Colon (tissue), 2 donors: ENCODE results near the gene PBX4.
"Not testable (repeated sequence)": the region's sequence is repeated elsewhere in the genome, so short reads cannot be mapped to it uniquely, and the experiment has no call there.

Experiments used
- FAIRE-seq: peaks from 2 replicates; lab custom pipeline; 2012; peaks lifted over from hg19 to GRCh38; lab: Jason Lieb, UNC
- donor health status: control.
- donor health status: control.

PBX4 gene, protein sequence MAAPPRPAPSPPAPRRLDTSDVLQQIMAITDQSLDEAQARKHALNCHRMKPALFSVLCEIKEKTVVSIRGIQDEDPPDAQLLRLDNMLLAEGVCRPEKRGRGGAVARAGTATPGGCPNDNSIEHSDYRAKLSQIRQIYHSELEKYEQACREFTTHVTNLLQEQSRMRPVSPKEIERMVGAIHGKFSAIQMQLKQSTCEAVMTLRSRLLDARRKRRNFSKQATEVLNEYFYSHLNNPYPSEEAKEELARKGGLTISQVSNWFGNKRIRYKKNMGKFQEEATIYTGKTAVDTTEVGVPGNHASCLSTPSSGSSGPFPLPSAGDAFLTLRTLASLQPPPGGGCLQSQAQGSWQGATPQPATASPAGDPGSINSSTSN

DNA sequence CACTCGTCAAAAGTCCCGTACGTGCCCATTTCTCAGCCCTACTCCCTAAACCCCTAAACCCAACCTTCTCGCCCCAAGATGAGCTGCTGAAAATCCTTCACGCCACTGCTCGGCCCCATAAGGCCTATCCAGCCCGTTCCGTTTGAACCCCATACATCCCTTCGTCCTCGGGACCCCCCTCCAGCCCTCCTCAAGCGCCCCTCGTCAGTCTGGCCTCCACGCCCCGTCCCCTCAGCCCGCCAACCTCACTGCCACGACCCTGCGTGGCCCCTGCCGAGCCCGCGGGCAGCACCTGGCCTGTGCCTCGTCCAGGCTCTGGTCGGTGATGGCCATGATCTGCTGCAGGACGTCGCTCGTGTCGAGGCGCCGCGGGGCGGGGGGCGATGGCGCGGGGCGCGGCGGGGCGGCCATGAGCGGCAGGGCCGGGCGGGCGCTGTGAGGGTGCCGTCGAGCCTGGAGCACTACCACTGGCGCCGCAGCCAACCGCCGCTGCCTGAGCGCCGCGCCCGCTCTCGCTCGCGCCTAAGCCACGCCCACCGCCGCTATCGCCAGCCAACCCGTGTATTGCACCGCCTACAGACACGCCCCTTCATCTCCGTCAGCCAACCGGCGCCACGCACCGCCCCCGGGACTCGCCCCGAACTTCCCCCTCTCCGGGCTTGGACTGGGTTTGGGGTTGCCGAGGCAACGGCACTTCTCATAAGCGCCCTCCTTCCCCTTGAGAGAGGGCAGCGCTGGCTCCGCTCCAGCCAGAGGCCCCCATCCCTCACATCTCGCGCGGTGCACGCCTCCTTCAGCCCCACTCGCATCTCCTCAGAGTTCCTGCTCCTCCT is at the start of gene PBX4:
TSS of gene PBX4 (minus strand) at position 469 of the 833 bp plus-strand sequence. CDS start at position 411, 58 bp downstream.
- no peak for FAIRE-seq

DNA sequence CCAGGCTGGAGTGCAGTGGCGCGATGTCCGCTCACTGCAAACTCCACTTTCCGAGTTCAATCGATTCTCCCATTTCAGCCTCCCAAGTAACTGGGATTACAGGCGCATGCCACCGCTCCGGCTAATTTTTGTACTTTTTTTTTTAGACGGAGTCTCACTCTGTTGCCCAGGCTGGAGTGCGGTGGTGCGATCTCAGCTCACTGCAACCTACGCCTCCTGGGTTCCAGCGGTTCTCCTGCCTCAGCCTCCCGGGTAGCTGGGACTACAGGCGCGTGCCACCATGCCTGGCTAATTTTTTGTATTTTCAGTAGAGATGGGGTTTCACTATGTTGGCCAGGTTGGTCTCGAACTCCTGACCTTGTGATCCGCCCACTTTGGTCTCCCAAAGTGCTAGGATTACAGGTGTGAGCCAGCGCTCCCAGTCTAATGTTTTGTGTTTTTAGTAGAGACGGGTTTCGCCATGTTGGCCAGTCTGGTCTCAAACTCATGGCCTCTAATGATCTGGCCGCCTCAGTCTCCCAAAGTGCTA is 47.0 kb upstream of the PBX4 start:
- not testable (repeated sequence) for FAIRE-seq

DNA sequence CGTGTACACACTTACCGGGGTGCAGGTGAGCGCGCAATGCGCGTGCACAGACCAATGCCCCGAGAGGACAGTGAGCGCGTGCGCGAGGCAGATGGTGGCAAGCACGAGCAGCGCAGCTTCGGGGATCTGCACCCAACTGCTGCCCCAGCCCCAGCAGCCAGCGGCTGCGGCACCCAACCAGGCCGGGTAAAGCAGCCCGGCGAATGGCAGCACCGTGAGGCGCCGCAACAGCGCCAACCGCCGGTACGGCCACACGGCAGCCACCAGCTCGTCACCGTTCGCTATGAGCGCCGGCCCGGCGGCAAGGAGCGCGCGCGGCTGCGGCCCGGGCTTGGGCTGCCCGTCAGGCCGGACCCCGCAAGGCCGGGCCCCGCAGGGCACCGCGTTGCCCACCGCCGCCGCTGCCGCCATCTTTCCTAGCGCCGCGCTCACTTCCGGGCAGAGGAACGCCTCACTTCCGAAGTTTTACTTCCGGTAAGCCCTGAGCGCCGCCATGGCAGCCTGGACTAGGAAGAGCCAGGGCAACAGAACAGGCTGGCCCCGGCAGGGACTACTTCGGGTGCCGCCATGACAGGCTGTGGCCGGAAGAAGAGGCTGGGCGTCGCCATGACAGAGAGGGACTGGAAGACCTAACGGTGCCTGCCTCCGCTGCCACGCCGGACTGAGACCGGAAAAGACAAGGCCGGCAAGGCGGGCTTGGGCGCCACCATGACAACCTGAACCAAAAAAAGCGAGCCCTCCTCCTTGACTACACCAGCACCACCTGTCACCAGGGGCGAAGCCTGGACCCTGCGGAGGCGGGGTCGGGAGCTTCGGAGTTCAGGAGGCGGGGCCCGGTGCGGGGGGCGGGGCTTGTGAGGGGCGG is 45.0 kb upstream of the PBX4 start, which contains the start of gene ATP13A1:
TSS of gene ATP13A1 (minus strand) at position 421 of the 865 bp plus-strand sequence. CDS start at position 411, 10 bp downstream.
- FAIRE-seq: no peak

DNA sequence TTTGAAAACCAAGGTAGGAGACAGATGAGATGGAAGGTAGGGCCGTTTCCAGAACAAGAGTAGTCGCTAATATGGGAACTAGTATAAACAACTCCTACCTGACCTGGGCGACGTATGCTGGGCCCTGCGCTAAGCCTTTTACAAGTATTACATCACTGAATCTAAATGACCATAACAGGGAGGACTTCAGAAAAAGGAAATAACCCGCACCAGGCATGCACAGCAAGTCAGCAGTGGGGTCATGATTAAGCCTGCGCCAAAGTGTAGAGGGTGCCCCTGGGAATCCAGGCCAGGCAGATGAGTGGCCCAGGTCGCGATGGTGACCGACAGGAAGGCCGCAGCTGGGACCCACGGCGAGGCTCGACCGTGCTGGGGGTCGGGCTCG is 44.4 kb upstream of the PBX4 start:
- FAIRE-seq: no peak

DNA sequence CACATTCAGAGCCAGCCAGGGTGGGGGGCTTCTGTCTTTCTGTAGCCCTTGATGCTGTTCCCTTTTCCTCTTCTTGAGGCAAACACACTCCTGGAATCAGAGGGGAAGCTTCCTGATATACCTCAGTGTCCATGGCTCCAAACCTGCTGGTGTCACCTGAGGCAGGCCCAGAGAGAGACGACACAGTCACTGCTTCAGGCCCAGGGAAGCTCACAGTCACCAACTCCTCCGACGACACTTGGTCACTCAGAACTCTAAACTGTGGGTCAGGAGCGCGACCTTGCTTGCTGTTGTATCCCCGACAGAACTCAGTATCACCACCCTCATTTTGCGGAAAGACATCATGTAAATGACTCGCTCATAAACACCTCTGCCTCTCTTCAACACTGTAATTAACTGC is 43.9 kb upstream of the PBX4 start:
- FAIRE-seq: no peak

DNA sequence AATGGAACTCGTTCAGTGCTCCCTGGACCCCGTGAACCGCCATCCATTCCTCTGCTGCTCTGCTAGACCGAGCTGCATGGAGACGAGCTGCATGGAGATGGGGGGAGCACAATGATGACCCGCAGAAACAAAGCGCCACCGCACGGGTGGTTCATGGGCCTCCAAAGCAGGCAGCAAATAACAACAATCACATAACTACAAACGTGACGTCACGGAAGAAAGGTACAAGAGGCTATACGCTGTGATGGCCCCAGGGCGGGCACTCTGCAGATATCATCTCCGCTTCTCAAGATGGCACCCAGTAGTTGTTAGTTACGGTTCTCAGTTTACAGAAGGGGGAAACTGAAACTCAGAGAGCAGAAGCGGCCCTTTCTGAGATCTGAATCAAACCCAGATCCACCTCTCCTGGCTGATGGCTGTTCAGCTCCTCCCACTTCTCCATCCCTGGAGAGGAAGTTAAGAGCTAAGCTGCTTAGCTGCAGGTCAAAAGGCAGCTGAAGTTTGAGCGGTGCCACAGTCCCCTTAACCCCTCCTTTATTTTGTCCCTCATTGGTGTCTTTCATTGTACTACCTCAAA is 43.3 kb upstream of the PBX4 start:
- FAIRE-seq: no peak

DNA sequence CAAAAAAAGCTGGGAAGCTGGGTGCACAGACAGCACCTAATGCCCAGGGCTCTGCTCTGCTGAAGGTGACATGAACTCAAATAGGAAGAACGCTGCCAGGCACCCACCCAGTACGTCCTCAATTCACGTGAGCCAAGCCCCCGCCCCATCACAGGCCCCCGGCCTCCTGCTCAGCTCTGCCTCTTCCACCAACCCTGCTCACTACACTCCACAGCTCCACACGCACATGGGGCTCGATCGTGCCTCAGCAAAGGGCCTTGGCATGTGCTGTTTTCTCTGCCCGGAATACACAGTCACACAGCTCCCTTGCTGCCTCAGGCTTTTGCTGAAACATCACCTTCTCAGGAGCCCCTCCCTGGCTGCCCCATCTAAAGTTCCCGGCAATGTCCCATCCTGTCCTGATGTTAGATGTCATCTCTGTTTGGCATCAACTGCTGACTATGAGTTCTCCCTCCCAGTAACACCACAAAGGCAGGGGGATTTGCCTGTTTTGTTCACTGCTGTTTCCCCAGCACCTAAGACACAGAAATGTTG is 42.7 kb upstream of the PBX4 start:
- no peak for FAIRE-seq

DNA sequence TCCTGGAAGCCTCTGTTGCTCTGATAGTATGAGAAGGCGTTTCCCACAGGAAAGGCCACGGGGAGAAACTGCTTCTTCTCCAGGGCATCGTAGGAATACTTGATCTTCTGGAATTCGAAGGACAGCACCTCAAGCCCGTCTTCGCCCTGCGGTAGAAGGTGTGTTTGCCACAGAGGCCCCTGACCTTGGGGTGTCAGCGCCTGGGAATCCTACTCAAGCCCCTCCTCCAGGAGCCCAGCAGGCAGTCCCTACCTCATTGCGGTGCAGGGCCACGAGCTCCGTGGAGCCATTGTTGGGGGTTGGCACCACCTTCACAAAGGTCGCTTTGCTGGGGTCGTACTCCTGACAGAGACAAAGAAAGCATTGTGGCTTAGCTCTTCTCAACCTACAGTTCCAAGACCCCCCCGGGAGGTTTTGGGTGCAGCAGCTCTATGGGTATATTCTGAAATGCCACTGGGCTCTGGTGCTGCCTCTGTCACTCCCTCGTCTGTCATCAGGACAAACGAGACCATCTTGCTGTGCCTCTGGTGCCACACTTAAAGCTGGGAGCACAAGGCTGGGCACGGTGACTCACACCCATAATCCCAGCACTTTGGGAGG is 41.3 kb upstream of the PBX4 start:
- no peak for FAIRE-seq

DNA sequence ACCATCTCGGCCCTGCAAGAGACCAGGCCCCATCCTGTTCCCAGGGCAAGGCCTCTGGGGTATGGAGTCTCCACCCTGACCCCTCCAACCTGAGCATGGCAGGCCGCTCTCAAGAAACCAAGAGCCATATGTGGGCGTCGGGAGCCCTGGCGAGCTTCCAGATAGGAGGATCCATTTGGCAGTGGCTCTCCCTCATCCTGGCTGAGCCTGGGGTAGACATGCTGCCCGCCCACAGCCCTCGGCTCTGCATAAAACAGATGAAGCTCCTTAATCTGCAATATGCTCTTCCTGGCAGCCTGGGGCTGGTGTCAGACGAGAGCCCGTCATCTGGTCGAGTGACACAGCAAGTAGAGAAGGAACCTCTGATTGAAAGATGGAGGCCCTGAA is 38.9 kb upstream of the PBX4 start:
- FAIRE-seq: no peak

DNA sequence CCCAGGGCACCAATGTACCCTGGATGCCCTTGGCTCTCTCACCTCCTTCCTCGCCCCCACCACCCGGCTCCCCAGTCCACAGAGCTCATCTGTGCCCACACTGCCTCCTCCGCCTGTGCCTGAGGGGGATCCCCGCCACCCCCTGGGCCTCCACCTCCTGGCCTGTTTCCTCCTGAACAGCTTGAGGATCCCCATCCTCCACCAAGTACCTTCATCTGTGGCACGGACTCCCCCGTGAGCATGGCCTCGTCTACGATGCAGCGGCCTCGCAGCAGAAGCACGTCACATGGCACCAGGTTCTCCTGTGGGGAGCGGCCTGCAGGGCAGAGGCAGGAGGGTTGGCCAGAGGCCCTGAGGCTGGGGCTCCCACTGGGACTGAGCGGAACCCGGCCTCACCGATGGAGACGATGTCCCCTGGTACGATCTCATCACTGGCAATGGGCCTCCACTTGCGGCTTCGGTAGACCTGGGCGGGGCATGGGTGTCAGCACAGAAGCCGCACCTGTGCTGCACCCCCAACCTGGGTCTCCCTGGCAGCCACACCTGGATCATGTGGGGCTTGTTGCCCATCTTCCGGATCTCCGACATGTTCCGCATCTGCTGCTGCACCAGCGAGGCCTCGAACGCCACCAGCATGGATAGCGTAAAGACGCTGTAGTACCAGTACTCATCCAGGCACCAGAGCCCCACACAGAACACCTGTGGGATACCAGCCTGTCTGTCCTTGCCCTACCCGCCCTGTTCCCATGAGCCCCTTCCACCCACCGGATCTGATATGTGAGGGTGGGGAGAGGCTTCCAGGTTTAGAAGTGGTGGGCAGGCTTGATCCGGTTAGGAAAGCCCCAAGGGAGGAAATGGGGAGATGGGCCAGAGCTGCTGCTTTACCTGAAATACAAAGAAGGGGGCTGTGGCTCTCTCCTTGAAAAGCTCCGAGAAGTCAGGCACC is 38.2 kb upstream of the PBX4 start:
- no peak for FAIRE-seq

DNA sequence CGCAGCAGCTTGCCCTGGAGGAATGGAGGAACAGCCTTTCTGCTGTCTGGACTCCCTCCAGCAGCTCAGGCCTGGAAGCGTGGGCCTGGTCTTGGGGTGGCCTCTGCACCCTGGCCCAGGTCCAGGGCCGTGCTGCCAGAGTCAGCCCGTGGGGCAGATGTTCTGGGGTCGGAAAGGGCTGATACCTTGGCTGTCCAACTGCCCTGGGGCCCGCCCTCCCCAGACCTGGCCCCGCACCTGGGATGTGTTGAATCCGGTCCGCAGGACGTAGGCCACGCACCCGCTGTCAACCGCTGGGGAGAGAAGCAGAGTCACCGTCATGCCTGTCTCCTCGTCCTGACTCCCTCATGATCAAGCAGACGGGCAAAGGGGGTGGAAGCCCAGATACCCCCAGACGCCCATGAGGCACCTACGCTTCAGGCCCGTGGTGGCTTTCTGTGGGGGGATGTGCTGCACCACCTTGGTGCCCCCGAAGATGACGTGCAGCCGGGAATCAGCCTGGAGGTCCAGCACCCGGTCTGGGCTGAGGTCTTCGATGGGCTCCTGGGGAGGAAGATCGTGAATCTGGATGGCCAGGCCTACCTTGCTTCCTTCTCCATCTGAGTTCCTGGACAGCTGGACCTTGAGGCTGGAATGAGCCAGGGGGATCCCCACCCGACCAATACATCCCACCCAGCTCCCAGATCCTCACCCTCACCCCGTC is 37.3 kb upstream of the PBX4 start:
- FAIRE-seq: no peak

DNA sequence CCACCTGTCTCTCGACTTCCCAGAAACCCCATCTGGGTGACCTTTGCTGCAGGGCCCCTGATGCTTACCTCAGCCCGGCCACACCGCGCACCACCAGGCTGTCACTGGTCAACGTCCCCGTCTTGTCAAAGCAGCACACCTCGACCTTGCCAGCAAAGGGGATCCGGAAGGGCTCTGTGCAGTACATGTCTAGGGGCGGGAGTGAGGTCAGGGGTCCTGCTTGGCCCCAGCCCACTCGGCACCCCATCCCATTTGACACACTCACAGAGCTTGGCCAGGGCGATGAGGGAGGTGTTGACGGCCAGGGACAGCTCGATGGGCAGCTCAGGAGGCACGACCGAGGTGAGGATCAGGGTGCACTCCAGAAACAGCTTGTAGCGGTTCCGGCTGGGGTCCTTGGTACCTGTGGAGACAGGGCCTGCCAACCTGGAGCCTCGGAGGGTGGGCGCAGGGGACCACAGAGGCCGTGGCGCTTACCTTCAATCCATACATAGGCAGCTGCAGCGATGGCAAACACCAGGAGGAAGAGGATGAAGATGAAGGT is 36.6 kb upstream of the PBX4 start:
- FAIRE-seq: no peak

DNA sequence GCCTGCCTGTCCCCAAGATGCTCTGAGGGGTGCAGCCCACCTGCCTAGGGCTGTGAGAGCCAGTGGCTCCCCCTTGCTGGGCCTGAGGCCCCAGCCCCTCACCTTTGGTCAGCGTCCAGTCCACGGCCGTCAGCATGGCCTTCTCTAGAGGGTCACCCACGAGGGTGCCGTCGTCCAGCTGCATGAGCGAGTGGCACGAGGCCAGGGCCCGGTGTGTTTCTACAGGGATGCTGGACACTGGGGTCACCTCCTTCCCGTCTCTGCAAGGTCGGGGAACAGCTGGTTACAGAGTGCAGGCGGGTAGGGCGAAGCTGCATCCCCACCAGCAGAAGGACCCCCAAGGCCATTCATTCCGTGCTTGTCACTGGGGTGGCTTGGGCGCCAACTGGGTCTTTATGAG is 36.0 kb upstream of the PBX4 start:
- FAIRE-seq: no peak

DNA sequence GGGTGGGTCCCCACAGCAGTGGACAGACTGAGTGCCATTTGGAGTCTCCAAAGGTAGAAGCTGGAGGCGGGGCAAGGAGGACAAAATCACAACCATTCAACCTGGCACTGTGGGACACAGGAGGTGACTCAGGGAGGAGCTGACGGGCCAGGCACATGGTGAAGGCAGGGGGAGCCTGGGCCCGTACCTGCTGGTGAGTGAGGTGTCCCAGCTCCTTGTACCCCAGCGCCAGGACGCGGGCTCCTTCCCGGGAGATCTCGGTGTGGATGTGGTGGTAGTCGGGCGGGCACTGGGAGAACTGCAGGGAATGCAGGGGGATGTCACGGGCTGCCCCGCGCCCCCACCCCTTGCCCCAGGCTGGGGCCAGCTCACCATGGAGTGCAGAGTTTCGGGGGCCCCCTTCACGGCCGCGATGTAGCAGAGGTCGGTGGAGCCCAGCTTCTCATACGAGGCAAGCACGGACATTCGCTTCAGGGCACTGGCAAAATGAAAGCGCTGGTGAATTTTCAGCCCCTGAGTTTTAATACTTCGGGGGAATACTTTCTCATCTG is 35.2 kb upstream of the PBX4 start:
- no peak for FAIRE-seq

DNA sequence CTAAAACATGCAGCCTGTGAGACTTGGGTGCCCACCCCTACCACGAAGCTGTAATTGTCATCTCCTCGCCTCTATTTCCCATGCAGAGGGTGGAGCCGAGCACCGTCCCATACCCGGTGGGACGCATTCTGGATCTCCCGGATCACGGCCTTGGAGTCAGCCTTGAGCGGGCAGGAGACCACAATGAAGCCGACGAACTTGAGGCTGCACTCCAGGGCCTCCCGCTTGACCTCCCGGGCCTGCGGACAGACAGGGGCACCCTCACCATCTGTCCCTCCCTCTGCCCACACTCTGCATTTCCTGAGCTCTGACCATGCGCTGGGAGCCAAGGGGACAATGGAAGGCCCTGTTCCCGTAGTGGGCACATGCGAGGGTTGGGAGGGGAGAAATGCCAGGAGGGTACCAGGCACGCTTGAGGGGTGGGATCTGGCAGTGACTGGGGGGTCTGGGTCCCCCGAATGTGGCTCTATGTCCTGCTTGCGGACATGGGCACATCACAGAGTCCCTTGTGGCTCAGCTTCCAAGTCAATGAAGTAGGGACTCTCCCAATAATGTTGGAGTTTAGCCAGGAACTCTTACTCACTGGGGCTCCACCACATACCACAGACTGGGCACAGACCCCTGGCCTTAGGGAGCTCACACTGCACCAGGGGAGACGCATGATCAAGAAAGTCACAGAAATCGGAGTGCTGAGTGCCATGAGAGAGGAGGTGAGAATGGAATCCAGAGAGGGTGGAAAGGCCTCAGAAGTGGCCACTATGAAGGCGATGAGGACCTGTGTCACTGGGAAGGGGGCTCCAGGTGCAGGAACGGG is 34.2 kb upstream of the PBX4 start:
- FAIRE-seq: no peak

DNA sequence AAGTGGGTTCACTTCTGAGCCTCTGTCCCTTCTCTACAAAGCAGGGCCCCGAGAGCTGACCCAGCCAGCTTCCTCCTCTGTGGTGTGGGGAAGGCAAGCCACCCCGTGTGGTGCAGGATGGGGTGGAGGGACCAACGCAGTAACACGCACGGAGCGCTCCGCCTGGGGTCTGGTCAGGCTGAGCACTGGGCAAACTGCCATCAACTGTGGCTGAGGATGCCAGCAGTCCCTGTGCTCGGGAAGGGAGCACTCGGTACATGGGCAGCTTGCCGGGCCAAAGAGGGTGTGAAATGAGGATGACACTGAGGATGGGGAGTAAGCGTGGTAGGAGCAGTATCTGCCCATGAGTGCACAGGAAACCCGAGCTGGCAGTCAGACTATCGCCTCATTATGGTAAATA is 32.6 kb upstream of the PBX4 start:
- no peak for FAIRE-seq

DNA sequence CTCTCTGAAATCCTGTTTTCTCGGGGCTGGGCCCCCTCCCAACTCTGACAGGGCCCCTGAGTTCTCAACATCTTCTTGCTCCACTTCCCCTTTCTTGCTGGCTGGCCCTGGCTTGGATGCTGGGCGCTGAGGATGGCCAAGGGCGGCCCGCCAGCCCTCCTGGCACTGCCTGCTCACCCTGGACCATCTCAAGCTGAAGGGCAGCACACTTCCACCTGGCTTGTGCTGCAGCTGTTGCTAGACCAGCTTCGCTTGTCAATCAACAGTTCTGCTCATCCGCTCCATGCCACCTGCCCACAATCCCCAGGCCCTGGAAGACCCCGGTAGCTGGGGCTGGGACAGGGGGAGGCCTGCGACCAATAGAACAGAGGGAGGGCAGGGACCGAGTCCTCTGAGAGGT is 31.8 kb upstream of the PBX4 start:
- no peak for FAIRE-seq

DNA sequence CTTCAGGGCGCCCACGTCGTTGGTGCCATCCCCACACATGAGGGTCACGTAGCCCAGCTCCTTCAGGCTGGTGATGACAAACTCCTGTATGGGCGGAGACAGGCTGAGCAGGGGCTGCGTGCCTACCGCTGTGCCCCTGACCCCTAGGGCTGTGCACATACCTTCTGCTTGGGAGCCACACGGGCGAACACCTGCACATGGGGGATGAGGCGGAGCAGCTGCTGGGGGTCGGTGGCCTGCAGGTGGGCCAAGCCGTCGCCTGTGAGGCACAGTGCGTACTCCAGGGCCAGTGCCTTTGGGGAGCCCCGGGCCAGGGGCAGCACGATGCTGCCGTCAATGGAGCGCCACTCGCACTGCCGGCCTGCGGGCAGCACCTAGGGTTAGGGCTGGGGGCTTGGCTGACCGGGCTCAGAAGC is 31.1 kb upstream of the PBX4 start:
- no peak for FAIRE-seq
